HEK293 (cell line): ENCODE measurements around the gene CLASP1.

Experiments
- CTCF ChIA-PET: fragments of 350-600 bp; formaldehyde crosslinking; extraction: SDS; loops from one replicate; lab custom pipeline; 2021; ENCODE audit warnings: antibody characterized with exemption; lab: Yijun Ruan, JAX
- POLR2A ChIA-PET: fragments of 300-600 bp; formaldehyde crosslinking; extraction: SDS; loops from one replicate; lab custom pipeline; 2020; ENCODE audit warnings: antibody characterized with exemption, inconsistent platforms; lab: Yijun Ruan, JAX
- H3K27ac ChIP-seq: fragments of 200-500 bp; sonication (Bioruptor generic); 2 replicates; pipeline ENCODE4 v1.5.1; 2014; ENCODE audit warnings: low read depth, low read length, control low read depth, inconsistent platforms; ENCODE audit errors: extremely low read depth
- H3K36me3 ChIP-seq, 2 experiments: fragments of 200-500 bp in 1 of 2; sonication (Bioruptor generic) in 1 of 2; 1 replicate in 1 of 2; 2 replicates in 1 of 2; pipeline ENCODE4 v1.5.1; 2014 to 2017; ENCODE audit warnings: inconsistent platforms in 2 of 2, low read length in 2 of 2; ENCODE audit not compliant: control insufficient read depth in 2 of 2, insufficient read depth in 1 of 2
- H3K4me1 ChIP-seq: fragments of 200-500 bp; sonication (Bioruptor generic); 2 replicates; pipeline ENCODE4 v1.5.1; 2014; ENCODE audit warnings: mild to moderate bottlenecking, low read length, inconsistent platforms; ENCODE audit not compliant: control insufficient read depth, insufficient read depth
- H3K4me3 ChIP-seq: 2 replicates; pipeline ENCODE4 v1.5.1; 2011; ENCODE audit warnings: low read depth, mild to moderate bottlenecking, control low read depth, low read length, moderate library complexity
- H3K9me3 ChIP-seq: fragments of 200-500 bp; sonication (Bioruptor generic); 2 replicates; pipeline ENCODE4 v1.5.1; 2014; ENCODE audit warnings: low read depth, low read length, inconsistent platforms; ENCODE audit not compliant: control insufficient read depth, insufficient read depth
- AEBP2 ChIP-seq: fragments of 450-650 bp; formaldehyde crosslinking; IDR thresholded peaks from 2 replicates; pipeline ENCODE4 v1.5.1; 2016; ENCODE audit warnings: missing biosample characterization, missing genetic modification characterization, borderline replicate concordance
- BCL11A ChIP-seq: fragments of 450-650 bp; formaldehyde crosslinking; IDR thresholded peaks from 2 replicates; pipeline ENCODE4 v1.5.1; 2016; ENCODE audit warnings: low read depth, missing biosample characterization, missing genetic modification characterization
- BCL6B ChIP-seq: fragments of 450-650 bp; formaldehyde crosslinking; IDR thresholded peaks from 2 replicates; pipeline ENCODE4 v1.5.1; 2017; ENCODE audit warnings: missing biosample characterization, missing genetic modification characterization
- KLF10 ChIP-seq: fragments of 450-650 bp; IDR thresholded peaks from 2 replicates; pipeline ENCODE4 v1.5.1; 2018; ENCODE audit warnings: missing biosample characterization, mild to moderate bottlenecking, missing genetic modification characterization
- KLF8 ChIP-seq: fragments of 450-650 bp; formaldehyde crosslinking; IDR thresholded peaks from 2 replicates; pipeline ENCODE4 v1.5.1; 2016; ENCODE audit warnings: missing biosample characterization, missing genetic modification characterization
- ZBTB44 ChIP-seq: fragments of 450-650 bp; IDR thresholded peaks from 2 replicates; pipeline ENCODE4 v1.5.1; 2018; ENCODE audit warnings: missing biosample characterization, mild to moderate bottlenecking, missing genetic modification characterization
- ZNF155 ChIP-seq: fragments of 450-650 bp; formaldehyde crosslinking; IDR thresholded peaks from 2 replicates; pipeline ENCODE4 v1.5.1; 2016; ENCODE audit warnings: missing biosample characterization, missing genetic modification characterization
- ZNF18 ChIP-seq: fragments of 450-650 bp; formaldehyde crosslinking; IDR thresholded peaks from 2 replicates; pipeline ENCODE4 v1.5.1; 2016; ENCODE audit warnings: missing biosample characterization, missing genetic modification characterization
- ZNF19 ChIP-seq: fragments of 450-650 bp; formaldehyde crosslinking; IDR thresholded peaks from 2 replicates; pipeline ENCODE4; 2016; ENCODE audit warnings: missing biosample characterization, missing genetic modification characterization, low read depth
- ZNF239 ChIP-seq: fragments of 450-650 bp; formaldehyde crosslinking; IDR thresholded peaks from 2 replicates; pipeline ENCODE4 v1.5.1; 2016; ENCODE audit warnings: missing biosample characterization, missing genetic modification characterization
- ZNF423 ChIP-seq: fragments of 450-650 bp; formaldehyde crosslinking; IDR thresholded peaks from 2 replicates; pipeline ENCODE4 v1.5.1; 2016; ENCODE audit warnings: missing biosample characterization, missing genetic modification characterization
- ZNF488 ChIP-seq: fragments of 450-650 bp; formaldehyde crosslinking; IDR thresholded peaks from 2 replicates; pipeline ENCODE4 v1.5.1; 2016; ENCODE audit warnings: missing biosample characterization, missing genetic modification characterization
- ZNF555 ChIP-seq: fragments of 450-650 bp; formaldehyde crosslinking; conservative IDR thresholded peaks from 2 replicates; pipeline ENCODE4 v1.5.1; 2017; ENCODE audit warnings: missing biosample characterization, mild to moderate bottlenecking, missing genetic modification characterization, inconsistent platforms
- ZNF585B ChIP-seq: fragments of 450-650 bp; formaldehyde crosslinking; IDR thresholded peaks from 2 replicates; pipeline ENCODE4 v1.5.1; 2016; ENCODE audit warnings: missing biosample characterization, missing genetic modification characterization
- ZNF600 ChIP-seq: fragments of 450-650 bp; formaldehyde crosslinking; IDR thresholded peaks from 2 replicates; pipeline ENCODE4 v1.5.1; 2016; ENCODE audit warnings: missing biosample characterization, missing genetic modification characterization
- ZNF623 ChIP-seq: fragments of 450-650 bp; formaldehyde crosslinking; IDR thresholded peaks from 2 replicates; pipeline ENCODE4 v1.5.1; 2016; ENCODE audit warnings: missing biosample characterization, missing genetic modification characterization
- ZNF624 ChIP-seq: fragments of 450-650 bp; formaldehyde crosslinking; IDR thresholded peaks from 2 replicates; pipeline ENCODE4 v1.5.1; 2017; ENCODE audit warnings: missing biosample characterization, missing genetic modification characterization
- ZNF639 ChIP-seq: fragments of 450-650 bp; formaldehyde crosslinking; IDR thresholded peaks from 2 replicates; pipeline ENCODE4 v1.5.1; 2016; ENCODE audit warnings: missing biosample characterization, missing genetic modification characterization
- ZNF645 ChIP-seq: fragments of 450-650 bp; formaldehyde crosslinking; IDR thresholded peaks from 2 replicates; pipeline ENCODE4; 2016; ENCODE audit warnings: missing biosample characterization, missing genetic modification characterization
- ZNF677 ChIP-seq: fragments of 450-650 bp; IDR thresholded peaks from 2 replicates; pipeline ENCODE4 v1.5.0; 2018; ENCODE audit warnings: missing biosample characterization, mild to moderate bottlenecking, missing genetic modification characterization, moderate library complexity

CLASP1 gene

DNA sequence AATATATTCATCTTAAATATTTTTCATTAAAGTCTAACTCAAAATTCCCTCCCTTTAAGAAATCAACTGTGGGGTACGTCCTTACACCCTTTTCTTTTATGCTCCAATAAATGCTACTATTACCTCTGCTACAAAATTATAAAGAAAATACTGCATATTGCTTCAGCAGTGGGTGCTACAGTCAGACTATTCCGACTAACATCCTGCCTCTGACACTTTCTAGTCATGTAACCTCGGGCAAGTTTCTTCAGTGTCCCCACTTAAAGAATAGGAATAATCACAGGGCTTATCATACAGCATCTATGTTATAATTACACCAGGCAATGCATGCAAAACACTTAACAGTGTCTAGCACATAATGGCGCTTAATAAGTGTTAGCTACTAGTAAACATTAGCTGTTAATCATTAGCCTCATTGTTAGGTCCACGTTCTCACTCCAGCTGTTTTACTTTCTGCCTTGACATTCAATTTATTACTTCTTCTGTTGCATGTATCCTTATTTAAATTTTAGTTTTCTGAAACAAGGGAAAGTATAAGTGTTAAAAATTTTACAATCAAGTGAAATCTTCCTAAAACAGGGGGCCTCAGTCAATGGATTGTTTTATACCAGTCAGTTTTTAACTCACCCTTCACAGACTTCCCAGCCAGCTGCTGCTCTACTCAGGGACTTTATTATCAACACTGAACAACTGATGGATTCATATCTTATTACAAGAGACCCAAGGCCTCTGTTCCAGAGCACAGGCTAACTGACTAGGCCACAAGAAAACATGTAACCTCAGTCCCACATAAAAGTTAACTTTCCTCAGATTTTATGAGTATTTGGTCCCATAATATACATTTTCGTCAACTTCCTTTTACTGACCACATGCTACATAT is 54.0 kb downstream of the CLASP1 start:
- no peak overlapping the region for H3K27ac ChIP-seq

GRCh38 chr2:121591199-121591598 is 58.1 kb downstream of the CLASP1 start:
- no peaks in the 10 kb centered on the region for H3K9me3 ChIP-seq
- H3K36me3 ChIP-seq, result no peaks in the 10 kb centered on the region
- TF ChIP-seq ZNF19 (tag by site-specific recombination) (no peak), KLF10 (no peak), ZNF488 (tag by site-specific recombination) (no peak), ZNF155 (tag by site-specific recombination) (no peak), ZNF600 (tag by site-specific recombination) (no peak), ZNF18 (tag by site-specific recombination) (no peak), AEBP2 (tag by site-specific recombination) (no peak), ZNF645 (no peak), BCL6B (tag by site-specific recombination) (no peak), ZNF585B (no peak), KLF8 (tag by site-specific recombination) (no peak)
- CTCF ChIA-PET, result interaction anchor here (1.2 kb wide), 1 partner anchor 9 kb away, joined by 3 read pairs; no protein-coding TSS in a partner anchor
- no peak overlapping the region for H3K27ac ChIP-seq
- H3K4me1 ChIP-seq, result peaks cover 4% of the 10 kb centered on the region; the same call in 1 of the 2 replicates
- POLR2A ChIA-PET, result no interaction called here
- no peak overlapping the region for H3K4me3 ChIP-seq

More for the DNA sequence above, 54.0 kb downstream of the CLASP1 start:
- TF ChIP-seq ZNF423 (tag by site-specific recombination) (no peak), ZNF555 (tag by site-specific recombination) (no peak), ZNF677 (tag by site-specific recombination) (no peak), ZNF623 (tag by site-specific recombination) (no peak), ZNF624 (no peak), ZNF239 (no peak), ZNF639 (tag by site-specific recombination) (no peak), BCL11A (tag by site-specific recombination) (no peak), ZBTB44 (tag by site-specific recombination) (no peak)
- Histone ChIP-seq H3K9me3 (no peaks in the 10 kb centered on the region), H3K4me3 (no peak overlapping the region), H3K36me3 (no peaks in the 10 kb centered on the region; a peak in 1 of 3 replicates), H3K4me1 (peaks cover 4% of the 10 kb centered on the region; the same call in 1 of the 2 replicates)
- ChIA-PET CTCF (interaction anchor here (0.6 to 1.7 kb wide), 18 partner anchors 11 to 663 kb away, joined by 3 to 8 read pairs (median 4); no protein-coding TSS in a partner anchor), POLR2A (interaction anchor here (1.4 kb wide), 1 partner anchor 55 kb away, joined by 3 read pairs; no protein-coding TSS in a partner anchor)
